Myocyte (in vitro differentiated cells): ENCODE data around the gene NEDD9. TPM values are rescaled to one million over a fixed set of nuclear protein-coding genes. Genes with fewer than 3 reads are reported as not detected.
A peak's percentile ranks its signal among the peaks of the same experiment; 100 is the strongest.

Source experiments
- DNase-seq: peaks from one replicate; pipeline ENCODE4 v3.0.0-alpha.2; 2012; ENCODE audit warnings: low read depth
- total RNA-seq: library from RNA; depleted of rRNA; stranded (reverse); fragments of >200 nt; gene quantifications from 2 replicates; pipeline ENCODE4 v1.2.3, GENCODE V29; 2014

Gene NEDD9
- total RNA-seq, 1 donor from 2014 or later, result 4.5 TPM

DNA sequence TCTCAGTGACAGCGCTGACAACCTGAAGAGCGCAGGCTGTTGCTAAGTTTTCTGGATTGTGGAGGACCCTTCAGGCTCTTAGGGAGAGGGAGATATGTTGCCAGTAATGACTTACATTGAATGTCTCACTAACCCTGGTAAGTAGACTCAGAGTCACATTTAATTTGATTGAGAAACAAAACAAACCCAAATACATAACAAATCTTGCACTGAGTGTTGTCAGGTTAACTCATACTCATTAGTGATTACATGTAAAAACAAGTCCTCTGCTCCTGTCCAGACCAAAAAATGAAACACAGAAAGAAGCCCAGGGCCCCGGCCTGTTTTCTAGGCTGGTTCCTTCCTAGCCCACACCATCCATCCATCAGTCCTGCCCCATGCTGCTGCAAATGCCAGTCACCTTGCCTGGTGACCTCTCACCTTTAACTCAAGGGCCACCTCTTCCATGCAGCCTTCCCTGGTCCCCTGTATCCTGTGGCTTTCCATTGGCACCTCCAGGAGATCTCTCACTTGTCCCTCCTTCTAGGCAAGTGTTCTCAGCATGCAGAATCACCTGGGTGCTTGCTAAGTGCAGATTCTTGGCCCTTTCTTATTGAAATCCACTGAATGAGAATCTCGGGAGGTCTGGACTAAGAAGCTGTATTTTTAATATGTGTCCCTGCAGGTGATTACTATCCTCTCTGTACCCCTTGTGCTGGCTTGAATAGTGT, 86.2 kb downstream of the NEDD9 start:
- no peak for DNase-seq

DNA sequence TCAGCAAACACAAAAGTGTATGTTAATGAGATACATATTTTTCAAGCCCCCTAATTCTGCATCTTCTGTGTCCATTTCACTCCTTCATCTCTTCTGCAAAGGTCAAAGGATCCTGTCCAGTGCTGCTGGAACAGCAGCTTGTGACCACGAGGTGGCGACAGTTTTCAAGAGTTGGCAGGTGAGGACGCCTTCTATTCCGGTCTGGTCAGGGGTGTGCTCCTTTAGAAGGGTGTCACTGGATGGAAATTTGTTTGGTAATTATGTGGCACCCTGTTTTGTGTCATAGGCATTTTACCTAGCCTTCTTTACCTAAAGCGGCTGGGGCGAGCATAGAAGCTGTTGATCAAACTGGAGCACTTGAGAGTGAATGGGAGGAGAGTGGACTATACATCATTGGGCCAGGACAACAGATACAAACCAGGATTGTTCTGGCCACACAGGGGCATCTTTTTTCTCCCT, 88.0 kb downstream of the NEDD9 start:
- DNase-seq, result peak; percentile 81

DNA sequence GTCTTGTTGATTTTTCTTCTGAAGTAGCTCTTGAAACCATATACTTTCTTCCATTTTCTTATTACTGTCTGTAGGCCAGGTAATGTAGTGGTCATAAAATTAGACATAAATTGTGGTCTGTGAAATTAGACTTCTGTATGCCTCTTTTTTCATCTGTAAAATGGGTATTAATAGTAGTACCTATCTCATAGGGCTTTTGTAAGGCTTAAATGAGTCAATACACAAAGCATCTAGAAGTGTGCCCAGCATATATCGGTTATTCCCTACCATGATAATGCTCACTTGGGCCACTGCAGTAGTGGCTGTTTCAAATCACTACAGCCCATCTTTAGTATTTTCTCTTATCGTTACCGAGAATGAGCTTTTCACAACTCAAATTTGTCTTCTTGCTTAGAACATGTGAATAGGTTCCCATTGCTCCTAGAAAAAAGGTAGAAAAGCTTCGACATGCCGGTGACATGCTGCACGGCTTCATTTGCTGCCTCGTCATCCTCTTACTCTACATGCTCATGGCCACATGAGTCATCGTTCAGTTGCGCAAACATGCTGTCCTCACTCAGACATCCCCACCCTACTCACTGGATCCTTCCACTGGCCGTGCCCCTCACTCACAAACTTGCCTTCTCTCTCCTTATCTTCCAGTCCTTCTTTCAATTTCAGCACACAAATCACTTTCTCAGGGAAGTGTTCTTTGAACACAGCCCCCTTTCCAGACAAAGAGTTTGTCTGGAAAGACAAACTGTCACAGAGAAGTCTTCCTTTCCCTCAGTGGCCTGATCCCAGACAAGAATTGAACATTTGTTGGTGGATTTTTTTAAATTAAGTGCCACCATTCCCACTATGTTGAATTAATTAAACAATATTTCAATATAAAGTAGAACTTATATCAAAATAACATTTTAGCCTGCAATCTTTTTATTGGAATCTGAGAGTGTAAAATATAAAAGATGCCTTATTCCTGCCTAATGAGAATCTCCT, 88.8 kb downstream of the NEDD9 start:
- DNase-seq, result peak; percentile 67

DNA sequence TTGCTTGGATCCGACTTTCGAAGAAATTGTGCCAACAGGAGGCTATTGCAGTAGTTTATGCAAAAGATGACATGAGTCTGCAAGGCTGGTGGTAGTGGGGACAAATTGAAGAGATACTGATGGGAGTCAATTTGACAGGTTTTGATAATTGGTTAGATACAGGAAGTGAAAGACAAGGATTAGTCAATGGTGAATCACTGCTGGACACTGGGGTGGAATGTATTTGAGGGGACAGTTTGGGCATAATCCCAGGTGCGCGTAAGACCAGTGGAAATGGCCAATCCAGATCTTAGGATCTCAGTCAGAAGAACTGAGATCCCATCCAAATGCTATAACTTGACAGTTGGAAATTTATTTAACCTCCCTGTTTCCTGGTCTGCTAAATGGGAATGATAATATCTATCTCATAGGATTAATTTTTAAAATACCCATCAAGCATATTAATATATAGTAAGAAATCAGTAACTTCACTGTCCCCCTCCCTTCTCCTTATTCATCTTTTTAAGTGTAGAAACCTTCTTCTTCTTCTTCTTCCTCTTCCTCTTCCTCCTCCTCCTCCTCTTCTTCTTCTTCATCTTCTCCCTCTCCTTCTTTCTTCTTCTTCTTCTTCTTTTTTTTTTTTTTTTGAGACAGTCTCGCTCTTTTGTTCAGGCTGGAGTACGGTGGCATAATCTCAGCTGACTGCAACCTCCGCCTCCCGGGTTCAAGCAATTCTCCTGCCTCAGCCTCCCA, 90.0 kb downstream of the NEDD9 start:
- no peak for DNase-seq

DNA sequence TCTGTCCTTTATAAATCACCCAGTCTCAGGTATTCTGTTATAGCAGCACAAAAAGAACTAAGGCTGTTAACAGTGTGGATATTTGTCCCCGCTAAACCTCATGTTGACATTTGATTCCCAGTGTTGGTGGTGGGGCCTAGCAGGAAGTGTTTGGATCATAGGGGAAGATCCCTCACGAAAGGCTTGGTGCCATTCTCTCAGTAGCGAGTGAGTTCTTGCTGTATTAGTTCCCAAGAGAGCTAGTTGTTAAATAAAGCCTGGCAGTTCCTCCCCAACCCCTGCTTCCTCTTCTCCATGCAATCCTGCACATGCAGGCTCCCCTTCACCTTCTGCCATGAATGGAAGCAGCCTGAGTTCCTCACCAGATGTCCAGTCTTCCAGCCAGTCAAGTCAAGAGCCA, 91.2 kb downstream of the NEDD9 start:
- DNase-seq, result no peak

DNA sequence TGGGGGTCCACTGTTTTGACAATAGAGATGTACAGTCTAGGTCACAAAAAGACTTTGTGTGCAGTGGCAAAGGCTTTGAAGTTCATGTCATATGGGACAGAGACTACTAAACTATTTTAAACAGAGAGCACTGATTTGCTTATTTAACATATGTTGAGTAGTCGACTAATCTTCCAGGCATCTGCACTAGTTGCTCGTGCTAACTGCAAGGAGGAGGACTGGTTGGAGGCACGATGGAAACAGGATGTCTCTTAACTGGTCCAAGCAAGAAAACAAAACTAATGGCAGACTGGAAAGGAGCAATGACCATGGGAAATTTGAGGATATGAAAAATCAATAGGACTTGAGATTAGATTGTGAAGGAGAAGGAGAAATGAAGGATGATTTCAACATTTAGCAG, 92.4 kb downstream of the NEDD9 start:
- no peak for DNase-seq

DNA sequence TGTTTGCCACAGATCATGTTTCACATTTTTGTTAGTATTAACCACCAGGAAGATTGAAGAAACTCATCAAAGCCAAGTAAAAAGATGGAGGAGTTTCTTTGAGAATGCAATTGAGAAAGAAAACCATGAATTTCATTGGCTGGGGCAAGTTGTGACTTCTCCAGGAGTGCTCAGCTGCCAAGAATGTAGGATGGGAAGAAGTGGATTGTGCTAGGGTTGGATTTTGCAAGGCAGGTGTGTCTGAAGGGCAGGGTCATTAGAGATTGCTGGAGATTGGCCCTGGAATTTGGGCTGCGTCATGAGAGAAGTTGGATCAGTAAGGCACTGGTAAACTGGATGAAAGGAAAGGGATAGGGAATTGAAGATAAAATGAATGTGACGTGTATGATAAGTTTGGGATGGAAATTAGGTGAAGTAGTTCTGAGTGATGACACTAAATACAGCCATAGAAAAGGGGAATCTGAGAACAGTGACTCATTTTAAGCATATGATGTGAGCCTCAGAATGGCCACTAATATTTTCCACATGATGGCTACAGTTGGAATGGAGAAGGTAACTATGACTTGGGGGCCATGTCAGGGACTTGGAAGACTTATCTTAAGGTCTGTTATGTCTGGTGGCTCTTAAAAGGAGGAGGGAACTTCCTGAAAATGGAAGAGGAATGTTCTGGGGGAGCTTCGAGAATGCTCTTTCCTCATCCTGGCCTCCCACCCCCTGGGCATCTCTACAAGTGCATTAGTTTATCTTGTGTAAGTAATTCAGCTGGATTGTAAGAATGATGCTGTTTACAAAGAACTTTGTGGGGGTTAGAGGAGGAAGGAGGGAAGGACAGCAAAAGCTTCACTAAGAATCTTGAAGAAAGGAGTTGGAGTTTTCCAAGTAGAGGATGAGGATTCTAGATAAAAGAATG, 93.2 kb downstream of the NEDD9 start:
- no peak for DNase-seq

DNA sequence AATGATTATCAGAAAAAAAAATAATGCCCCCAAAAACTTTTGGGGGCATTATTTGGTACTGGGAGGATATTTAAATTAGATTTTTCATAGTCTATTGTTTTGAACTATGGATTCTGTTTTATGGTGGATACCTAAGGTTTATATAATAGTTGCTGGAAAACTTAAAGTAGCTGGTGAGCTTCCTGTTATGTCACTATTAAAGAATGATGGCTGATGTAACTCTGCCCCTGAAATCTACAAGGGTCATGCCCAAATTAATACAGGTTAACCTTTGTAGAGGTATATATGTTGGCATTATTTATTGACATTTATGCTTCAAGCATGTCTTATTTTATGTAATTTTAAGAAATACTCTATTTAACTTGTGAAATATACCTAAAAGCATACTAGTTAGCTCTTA, 95.7 kb downstream of the NEDD9 start:
- DNase-seq, result no peak

Other genes starting within 250 kb of the NEDD9 start
- 0.05 TPM in 1 of 2 replicates, not detected in the other for gene ELOVL2, start 188.4 kb downstream of the NEDD9 start, total RNA-seq
- gene SMIM13, start 138.8 kb downstream of the NEDD9 start, total RNA-seq, result 20.0 TPM in 2 replicates
- not detected in 2 replicates for gene ERVFRD-1, start 120.9 kb downstream of the NEDD9 start, total RNA-seq